GM18519 (cell line): ENCODE data around the gene COL7A1.

Experiments
- ATAC-seq: cut with Tn5 transposase; IDR thresholded peaks from one replicate; pipeline ENCODE4 v1.9.1; 2021; ENCODE audit warnings: mild to moderate bottlenecking, moderate library complexity; ENCODE audit not compliant: unreplicated experiment, low FRiP score

COL7A1 gene

GRCh38 chr3:48592519-48593087 is 2.5 kb downstream of the COL7A1 start:
- ATAC-seq = no peak

- no peak for ATAC-seq
Measured at GRCh38 chr3:48591886-48592518, 3.1 kb downstream of the COL7A1 start.

GRCh38 chr3:48591436-48591835 is 3.7 kb downstream of the COL7A1 start:
- ATAC-seq = no peak

- ATAC-seq = no peak
Measured at GRCh38 chr3:48588230-48588629, 6.9 kb downstream of the COL7A1 start.

GRCh38 chr3:48587686-48588085 is 7.4 kb downstream of the COL7A1 start:
- ATAC-seq = no peak

GRCh38 chr3:48585411-48585810 is 9.7 kb downstream of the COL7A1 start:
- no peak for ATAC-seq

- ATAC-seq = no peak
Measured at GRCh38 chr3:48584836-48585235, 10.3 kb downstream of the COL7A1 start.

GRCh38 chr3:48581621-48582481 is 13.3 kb downstream of the COL7A1 start:
- ATAC-seq = no peak

- no peak for ATAC-seq
Measured at GRCh38 chr3:48576647-48577046, 18.5 kb downstream of the COL7A1 start.

GRCh38 chr3:48575366-48575765 is 19.8 kb downstream of the COL7A1 start:
- ATAC-seq = no peak

GRCh38 chr3:48573973-48574585 is 21.1 kb downstream of the COL7A1 start:
- no peak for ATAC-seq

- no peak for ATAC-seq
Measured at GRCh38 chr3:48572517-48572916, 22.6 kb downstream of the COL7A1 start.

GRCh38 chr3:48571938-48572337 is 23.2 kb downstream of the COL7A1 start:
- no peak for ATAC-seq

- no peak for ATAC-seq
Measured at GRCh38 chr3:48569808-48570450, 25.2 kb downstream of the COL7A1 start.

GRCh38 chr3:48569400-48569799 is 25.7 kb downstream of the COL7A1 start:
- no peak for ATAC-seq

GRCh38 chr3:48568476-48568875 is 26.7 kb downstream of the COL7A1 start:
- ATAC-seq = no peak

GRCh38 chr3:48567500-48567899 is 27.6 kb downstream of the COL7A1 start:
- no peak for ATAC-seq

GRCh38 chr3:48567090-48567489 is 28.0 kb downstream of the COL7A1 start:
- ATAC-seq = no peak

- no peak for ATAC-seq
Measured at GRCh38 chr3:48566401-48566760, 28.7 kb downstream of the COL7A1 start.

- ATAC-seq = no peak
Measured at GRCh38 chr3:48565591-48566400, 29.3 kb downstream of the COL7A1 start.
